ENCODE data around the gene COL16A1. TPM values are rescaled to one million over a fixed set of nuclear protein-coding genes. Genes with fewer than 3 reads are reported as not detected.

COL16A1 gene
- total and polyA plus RNA-seq, 2 of the 13 experiments (the other 11 are each of a cell fraction or from before 2014, with no cell fraction given): 4.3 to 12.2 TPM

GRCh38 chr1:31623365-31623764 lies 80.5 kb downstream of the COL16A1 start:
- Histone ChIP-seq H3K79me2 (ENCODE audit: insufficient read depth, low read length) (no peaks in the 10 kb centered on the region), H4K20me1 (ENCODE audit: insufficient read depth, low read length) (no peaks in the 10 kb centered on the region), H3K27ac (ENCODE audit: extremely low read length, insufficient read depth, low read length) (no peak overlapping the region), H3K36me3 (replicated peaks in 1 of 2; ENCODE audit: control insufficient read depth in 1 of 2, insufficient read depth in 2 of 2, low read length in 2 of 2) (peaks cover 3 to 4% of the 10 kb centered on the region in 2 experiments; a peak in 3 of 5 replicates), H3K27me3 (ENCODE audit: control insufficient read depth in 1 of 2, insufficient read depth in 2 of 2, low read length in 2 of 2) (peaks cover 0 to 4% of the 10 kb centered on the region in 2 experiments; a peak in 1 of 5 replicates), H3K4me2 (ENCODE audit: low read depth, low read length) (no peak overlapping the region), H3K9ac (ENCODE audit: insufficient read depth, low read depth, low read length) (no peak overlapping the region), H2AFZ (ENCODE audit: low read length) (no peak overlapping the region), H3K9me3 (ENCODE audit: low read length) (no peaks in the 10 kb centered on the region), H3K4me3 (replicated peaks in 1 of 3; ENCODE audit: insufficient read depth in 1 of 3, low read depth in 2 of 3, low read length in 3 of 3) (no peak overlapping the region), H3K4me1 (ENCODE audit: insufficient read depth, low read length) (no peaks in the 10 kb centered on the region)
- TF ChIP-seq SNAPC4 (CRISPR knock-in tag; IDR thresholded peaks at IDR 0.05): no peak
- no peak for TF ChIP-seq ZNF672 (CRISPR knock-in tag; IDR thresholded peaks at IDR 0.05)
- ChIA-PET POLR2A (no interaction called here), CTCF (ENCODE audit: low intra/inter-chr PET ratio, low total read pairs) (no interaction called here)
- no TSS peak for BruUV-seq (replicated peaks)
- DNase-seq (ENCODE audit: low spot score) (no peak), FAIRE-seq (no peak), ATAC-seq (no peak)
- 76% methylated on average over 3 of the region's 12 CpGs for WGBS (ENCODE audit: low lambda C conversion rate)
- in situ Hi-C loops (cut with HindIII; ENCODE audit: extremely low pct_ligation_motif_present, low pct_unique_long_range_greater_than_20kb) (no loop called here), intact Hi-C loops (cut with micrococcal nuclease; ENCODE audit: unreplicated experiment) (no loop called here)
